AG10803 (cell line): ENCODE data around the gene LRCH1.

Experiments used
- DNase-seq: peaks from one replicate; pipeline ENCODE4 v3.0.0; 2010; ENCODE audit warnings: low read depth
- H3K4me3 ChIP-seq: 2 replicates; pipeline ENCODE4 v1.5.1; 2011; ENCODE audit warnings: mild to moderate bottlenecking, low read length, control low read depth
- TF ChIP-seq, protein P1 (sequence below): conservative IDR thresholded peaks from 2 replicates; pipeline ENCODE4 v1.5.1; 2011; ENCODE audit warnings: mild to moderate bottlenecking, low read length, control low read depth, inconsistent platforms

Gene LRCH1

DNA sequence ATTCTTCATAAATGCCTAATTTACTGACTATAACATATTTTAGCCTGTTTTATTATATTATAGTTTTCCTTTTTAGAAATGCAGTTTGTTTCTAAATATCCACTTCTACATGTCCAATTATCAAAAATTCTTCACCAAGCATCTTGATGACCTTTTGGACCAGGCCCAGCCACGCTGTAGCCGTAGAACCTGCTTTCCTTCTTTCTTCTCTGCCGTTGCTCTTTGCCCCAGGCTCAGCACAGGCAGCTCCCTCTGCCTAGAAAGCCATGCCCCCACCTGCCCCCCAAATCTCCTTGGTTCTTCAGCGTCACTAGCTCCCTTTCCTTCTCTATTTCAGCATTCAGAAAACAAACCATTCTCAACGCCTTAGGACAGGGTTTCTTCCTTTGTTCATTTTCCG, 178.6 kb downstream of the LRCH1 start:
- H3K4me3 ChIP-seq, result no peak overlapping the region
- no peak for DNase-seq
- TF ChIP-seq, protein P1, sequence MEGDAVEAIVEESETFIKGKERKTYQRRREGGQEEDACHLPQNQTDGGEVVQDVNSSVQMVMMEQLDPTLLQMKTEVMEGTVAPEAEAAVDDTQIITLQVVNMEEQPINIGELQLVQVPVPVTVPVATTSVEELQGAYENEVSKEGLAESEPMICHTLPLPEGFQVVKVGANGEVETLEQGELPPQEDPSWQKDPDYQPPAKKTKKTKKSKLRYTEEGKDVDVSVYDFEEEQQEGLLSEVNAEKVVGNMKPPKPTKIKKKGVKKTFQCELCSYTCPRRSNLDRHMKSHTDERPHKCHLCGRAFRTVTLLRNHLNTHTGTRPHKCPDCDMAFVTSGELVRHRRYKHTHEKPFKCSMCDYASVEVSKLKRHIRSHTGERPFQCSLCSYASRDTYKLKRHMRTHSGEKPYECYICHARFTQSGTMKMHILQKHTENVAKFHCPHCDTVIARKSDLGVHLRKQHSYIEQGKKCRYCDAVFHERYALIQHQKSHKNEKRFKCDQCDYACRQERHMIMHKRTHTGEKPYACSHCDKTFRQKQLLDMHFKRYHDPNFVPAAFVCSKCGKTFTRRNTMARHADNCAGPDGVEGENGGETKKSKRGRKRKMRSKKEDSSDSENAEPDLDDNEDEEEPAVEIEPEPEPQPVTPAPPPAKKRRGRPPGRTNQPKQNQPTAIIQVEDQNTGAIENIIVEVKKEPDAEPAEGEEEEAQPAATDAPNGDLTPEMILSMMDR, result no peak

DNA sequence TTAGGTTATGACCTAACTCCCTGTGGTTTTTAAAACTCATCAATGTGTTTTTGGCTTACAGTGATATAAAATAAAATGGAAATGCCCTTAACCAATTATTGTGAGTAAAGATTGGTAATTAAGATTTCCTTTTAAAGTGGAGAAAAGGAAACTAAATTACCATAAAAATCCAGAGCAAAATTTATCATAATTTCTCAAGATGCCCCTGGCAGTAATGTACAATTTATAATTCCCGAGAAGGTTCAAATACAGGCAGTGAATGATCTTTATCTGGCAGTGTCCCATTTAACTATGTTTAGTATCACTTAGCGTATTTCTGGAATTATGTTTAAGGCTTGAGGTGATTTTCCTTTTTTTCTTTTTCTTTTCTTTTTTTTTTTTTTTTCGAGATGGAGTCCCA, 182.5 kb downstream of the LRCH1 start:
- H3K4me3 ChIP-seq, result no peak overlapping the region
- DNase-seq, result no peak
- TF ChIP-seq, protein P1, result no peak

DNA sequence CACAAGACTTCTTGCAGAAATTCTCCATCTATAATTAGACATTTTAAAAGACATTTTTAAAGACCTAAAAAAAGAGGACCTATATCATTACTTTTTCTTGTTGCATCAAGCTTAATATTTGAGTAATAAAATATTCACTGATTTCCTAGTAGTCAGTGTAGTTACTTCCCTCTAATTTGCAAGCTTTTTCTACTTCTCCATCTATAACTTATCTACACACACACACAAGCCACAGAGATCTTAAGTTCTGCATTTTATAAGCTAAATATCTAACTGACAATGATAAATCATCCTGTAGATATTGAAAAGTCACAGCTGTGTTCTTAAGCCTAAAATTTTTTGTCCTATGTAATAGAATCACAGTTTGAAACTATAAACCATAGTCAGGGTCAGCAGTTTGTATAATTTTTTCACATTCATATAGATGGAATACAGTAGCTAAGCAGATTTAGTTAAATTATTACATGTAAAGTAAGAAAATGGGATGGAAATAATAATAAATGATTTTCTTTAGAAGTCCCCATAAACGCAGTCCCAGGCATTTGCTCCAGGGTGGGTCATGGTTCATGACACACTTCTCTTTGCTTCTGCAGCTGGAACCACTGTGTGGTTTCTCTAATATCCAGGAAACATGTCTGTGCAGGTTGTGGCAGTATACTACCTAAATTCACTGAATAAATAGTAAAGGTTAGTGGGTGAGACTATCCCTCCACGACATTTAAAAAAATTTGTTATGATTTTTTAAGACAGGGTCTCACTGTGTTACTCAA, 183.8 kb downstream of the LRCH1 start:
- TF ChIP-seq, protein P1, result no peak
- no peak for DNase-seq
- H3K4me3 ChIP-seq, result no peak overlapping the region

DNA sequence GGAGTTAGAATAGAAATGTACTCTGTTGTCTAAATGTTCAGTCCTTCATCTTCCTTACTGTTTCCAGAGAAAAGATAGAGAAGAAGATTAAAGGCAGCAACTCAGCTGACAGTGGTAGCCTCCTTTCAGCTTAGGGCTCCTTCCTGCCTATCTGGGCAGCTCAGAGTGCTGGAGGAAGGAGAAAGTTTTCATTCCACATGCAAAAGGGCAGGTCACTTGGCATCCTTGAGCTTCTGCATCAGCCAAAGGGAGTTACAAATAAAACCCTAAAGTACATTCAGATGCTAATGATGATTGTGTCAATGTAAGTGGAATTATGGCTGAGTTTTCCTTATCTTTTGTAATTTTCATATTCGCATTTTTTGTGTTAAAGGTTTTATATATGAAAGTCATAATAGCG, 185.1 kb downstream of the LRCH1 start:
- TF ChIP-seq, protein P1, result no peak

DNA sequence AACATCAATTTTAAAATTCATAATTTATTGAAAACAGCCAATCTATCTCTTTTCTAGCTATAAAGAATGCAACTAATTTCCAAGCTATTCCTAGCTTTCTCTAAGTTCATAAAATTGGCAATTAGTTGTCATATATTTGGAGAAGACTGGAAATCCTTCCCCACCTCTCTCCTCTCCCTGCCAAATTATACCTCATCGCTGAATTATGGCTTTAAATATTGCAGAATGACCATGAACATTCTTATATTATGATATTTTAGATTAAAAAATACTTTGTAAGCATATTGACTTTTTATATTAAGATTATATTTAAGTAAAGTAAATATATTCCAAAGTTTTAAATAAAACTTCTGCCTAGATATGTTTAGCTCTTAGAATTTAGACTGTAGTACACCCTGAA, 185.8 kb downstream of the LRCH1 start:
- TF ChIP-seq, protein P1, result no peak
- H3K4me3 ChIP-seq, result no peak overlapping the region
- no peak for DNase-seq

More for the DNA sequence above, 185.1 kb downstream of the LRCH1 start:
- H3K4me3 ChIP-seq, result no peak overlapping the region
- DNase-seq, result peak; percentile 7

DNA sequence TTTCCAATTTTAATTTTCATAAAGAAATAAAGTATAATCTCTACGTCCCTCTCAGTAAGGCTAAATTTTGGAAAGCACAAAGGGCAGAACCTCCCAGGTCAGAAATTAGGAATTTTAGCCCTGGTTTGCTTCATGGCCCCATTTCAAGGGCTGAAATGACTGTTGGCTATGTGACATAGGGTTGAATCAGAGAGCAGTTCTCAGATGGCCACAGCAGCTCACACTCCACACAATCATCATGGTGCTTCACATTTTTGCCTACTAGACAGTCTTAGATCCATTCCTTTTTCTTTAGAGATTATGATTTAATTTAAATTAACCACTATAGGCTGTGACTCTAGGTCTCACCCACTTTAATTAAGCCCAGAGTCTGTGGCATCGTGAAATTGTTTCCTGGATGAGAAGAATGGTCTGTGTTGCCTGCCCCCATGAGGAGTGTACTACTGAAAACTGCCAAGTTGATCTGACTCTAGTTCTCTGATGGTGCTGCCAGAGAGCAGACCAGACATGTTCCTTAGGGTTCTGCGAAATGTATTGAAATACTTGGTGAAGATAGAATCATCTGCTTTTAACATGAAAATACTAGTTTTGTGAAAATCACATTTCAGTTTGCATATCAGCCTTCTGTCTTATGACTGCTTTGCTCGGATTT, 186.6 kb downstream of the LRCH1 start:
- TF ChIP-seq, protein P1, result no peak
- no peak for DNase-seq
- no peak overlapping the region for H3K4me3 ChIP-seq

DNA sequence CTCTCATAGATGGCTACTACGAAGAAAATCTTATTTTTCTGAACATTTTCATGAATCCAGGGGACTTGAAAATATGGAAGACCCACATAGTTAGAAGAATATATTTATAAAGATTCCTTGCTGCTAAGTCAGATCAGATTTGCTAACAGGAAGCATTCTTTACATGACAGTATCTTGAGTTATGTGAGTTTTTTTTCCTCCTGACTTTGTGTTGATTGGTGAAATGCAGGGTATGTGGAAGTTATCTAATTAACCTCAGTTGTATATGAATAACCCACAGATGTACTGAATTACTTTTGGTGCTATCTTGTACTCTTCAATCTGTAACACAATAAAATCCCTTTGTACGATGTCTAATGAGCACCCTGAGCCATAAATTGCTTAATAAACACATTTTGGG, 190.2 kb downstream of the LRCH1 start:
- TF ChIP-seq, protein P1, result no peak
- DNase-seq, result peak; percentile 11
- no peak overlapping the region for H3K4me3 ChIP-seq
